NB4 (cell line): ENCODE results near the gene MBNL2.

ENCODE experiments used
- MYC ChIP-seq: IDR thresholded peaks from 2 replicates; pipeline ENCODE4 v1.6.1; 2011; ENCODE audit warnings: low read depth, low read length
- TF ChIP-seq, protein P1 (sequence below): IDR thresholded peaks from one replicate; pipeline ENCODE4 v1.5.1; 2012; ENCODE audit warnings: low read depth, low read length
- TF ChIP-seq, protein P2 (sequence below): IDR thresholded peaks from 2 replicates; pipeline ENCODE4 v1.6.1; 2011; ENCODE audit warnings: low read depth, low read length

DNA sequence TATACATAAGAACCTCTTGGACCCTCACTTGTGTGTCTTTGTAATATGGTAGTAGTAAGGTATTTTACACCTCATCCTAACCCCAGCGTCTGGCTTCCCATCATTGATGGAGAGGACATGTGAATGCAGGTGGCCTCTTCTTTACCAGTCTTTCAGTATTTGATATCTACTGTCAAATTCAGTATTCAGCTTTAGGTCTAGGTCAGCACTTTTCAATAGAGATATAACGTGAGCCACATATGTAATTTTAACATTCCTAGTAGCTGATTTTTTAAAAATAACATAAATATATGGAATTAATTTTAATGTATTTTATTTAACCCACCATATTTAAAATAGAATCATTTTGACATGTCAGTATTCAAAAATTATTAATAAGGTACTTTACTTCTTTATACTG, 214.7 kb downstream of the MBNL2 start:
- TF ChIP-seq, protein P1, sequence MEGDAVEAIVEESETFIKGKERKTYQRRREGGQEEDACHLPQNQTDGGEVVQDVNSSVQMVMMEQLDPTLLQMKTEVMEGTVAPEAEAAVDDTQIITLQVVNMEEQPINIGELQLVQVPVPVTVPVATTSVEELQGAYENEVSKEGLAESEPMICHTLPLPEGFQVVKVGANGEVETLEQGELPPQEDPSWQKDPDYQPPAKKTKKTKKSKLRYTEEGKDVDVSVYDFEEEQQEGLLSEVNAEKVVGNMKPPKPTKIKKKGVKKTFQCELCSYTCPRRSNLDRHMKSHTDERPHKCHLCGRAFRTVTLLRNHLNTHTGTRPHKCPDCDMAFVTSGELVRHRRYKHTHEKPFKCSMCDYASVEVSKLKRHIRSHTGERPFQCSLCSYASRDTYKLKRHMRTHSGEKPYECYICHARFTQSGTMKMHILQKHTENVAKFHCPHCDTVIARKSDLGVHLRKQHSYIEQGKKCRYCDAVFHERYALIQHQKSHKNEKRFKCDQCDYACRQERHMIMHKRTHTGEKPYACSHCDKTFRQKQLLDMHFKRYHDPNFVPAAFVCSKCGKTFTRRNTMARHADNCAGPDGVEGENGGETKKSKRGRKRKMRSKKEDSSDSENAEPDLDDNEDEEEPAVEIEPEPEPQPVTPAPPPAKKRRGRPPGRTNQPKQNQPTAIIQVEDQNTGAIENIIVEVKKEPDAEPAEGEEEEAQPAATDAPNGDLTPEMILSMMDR = no peak
- TF ChIP-seq, protein P2, sequence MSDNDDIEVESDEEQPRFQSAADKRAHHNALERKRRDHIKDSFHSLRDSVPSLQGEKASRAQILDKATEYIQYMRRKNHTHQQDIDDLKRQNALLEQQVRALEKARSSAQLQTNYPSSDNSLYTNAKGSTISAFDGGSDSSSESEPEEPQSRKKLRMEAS = no peak
- TF ChIP-seq MYC = no peak
